ENCODE data around the gene TMEM200A.

The TMEM200A gene

GRCh38 chr6:130425537-130425936, 59.7 kb downstream of the TMEM200A start:
- TF ChIP-seq CTCF (IDR thresholded peaks at IDR 0.05) = no peak
- Histone ChIP-seq H3K4me3 (no peak overlapping the region), H3K4me1 (no peaks in the 10 kb centered on the region), H3K27ac (no peak overlapping the region), H3K9me3 (no peaks in the 10 kb centered on the region), H3K27me3 (no peaks in the 10 kb centered on the region), H3K36me3 (no peaks in the 10 kb centered on the region)
- no peak for DNase-seq
- intact Hi-C loops (cut with DNase I; ENCODE audit: low total_unique reads) = no loop called here

DNA sequence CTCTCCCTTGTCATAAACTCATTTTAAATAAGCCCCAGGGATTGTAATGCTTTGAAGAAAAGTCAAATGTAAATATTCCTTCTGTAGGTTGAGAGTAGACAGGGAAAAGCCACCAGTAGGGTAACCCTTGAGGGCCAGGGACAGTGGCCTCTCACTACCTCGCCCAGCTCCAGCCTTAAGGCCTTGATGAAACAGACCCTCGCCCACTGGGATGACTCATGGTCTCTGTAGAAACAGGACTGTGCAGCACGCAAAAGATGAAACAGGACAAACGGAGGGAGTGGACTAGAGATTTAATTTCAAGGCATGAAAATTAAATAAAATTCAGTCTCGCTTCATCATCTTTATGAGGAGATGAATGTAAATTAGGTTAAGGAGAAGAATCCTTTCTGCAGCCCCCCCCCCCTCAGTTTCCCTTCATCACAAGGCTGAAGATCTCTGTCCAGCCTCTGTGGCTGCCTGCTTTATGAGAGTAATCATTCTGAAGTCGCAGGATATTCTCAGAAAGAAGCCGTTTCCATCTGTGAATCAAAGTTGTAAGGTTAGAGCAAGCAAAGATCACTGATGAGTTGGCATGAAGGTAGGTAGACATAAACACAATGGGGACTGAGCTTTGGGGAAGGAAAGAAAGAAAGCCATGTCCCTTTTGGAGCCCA, 60.4 kb downstream of the TMEM200A start:
- H3K27ac ChIP-seq = no peak overlapping the region
- intact Hi-C loops (cut with DNase I; ENCODE audit: low total_unique reads) = no loop called here
- H3K4me3 ChIP-seq = no peak overlapping the region
- H3K27me3 ChIP-seq = no peaks in the 10 kb centered on the region
- no peaks in the 10 kb centered on the region for H3K36me3 ChIP-seq
- DNase-seq = no peak
- no peaks in the 10 kb centered on the region for H3K4me1 ChIP-seq
- H3K9me3 ChIP-seq = no peaks in the 10 kb centered on the region
- no peak for TF ChIP-seq CTCF (IDR thresholded peaks at IDR 0.05)

GRCh38 chr6:130431346-130431852, 65.6 kb downstream of the TMEM200A start:
- H3K36me3 ChIP-seq = no peaks in the 10 kb centered on the region
- H3K27me3 ChIP-seq = no peaks in the 10 kb centered on the region
- DNase-seq = no peak
- H3K9me3 ChIP-seq = no peaks in the 10 kb centered on the region
- TF ChIP-seq CTCF (IDR thresholded peaks at IDR 0.05) = no peak
- no peak overlapping the region for H3K27ac ChIP-seq
- no peak overlapping the region for H3K4me3 ChIP-seq
- intact Hi-C loops (cut with DNase I; ENCODE audit: low total_unique reads) = no loop called here
- H3K4me1 ChIP-seq = no peaks in the 10 kb centered on the region

GRCh38 chr6:130432838-130433237, 67.0 kb downstream of the TMEM200A start:
- H3K36me3 ChIP-seq = no peaks in the 10 kb centered on the region
- no peak overlapping the region for H3K4me3 ChIP-seq
- no peaks in the 10 kb centered on the region for H3K9me3 ChIP-seq
- intact Hi-C loops (cut with DNase I; ENCODE audit: low total_unique reads) = no loop called here
- no peaks in the 10 kb centered on the region for H3K27me3 ChIP-seq
- TF ChIP-seq CTCF (IDR thresholded peaks at IDR 0.05) = no peak
- DNase-seq = no peak
- H3K4me1 ChIP-seq = no peaks in the 10 kb centered on the region
- H3K27ac ChIP-seq = no peak overlapping the region

DNA sequence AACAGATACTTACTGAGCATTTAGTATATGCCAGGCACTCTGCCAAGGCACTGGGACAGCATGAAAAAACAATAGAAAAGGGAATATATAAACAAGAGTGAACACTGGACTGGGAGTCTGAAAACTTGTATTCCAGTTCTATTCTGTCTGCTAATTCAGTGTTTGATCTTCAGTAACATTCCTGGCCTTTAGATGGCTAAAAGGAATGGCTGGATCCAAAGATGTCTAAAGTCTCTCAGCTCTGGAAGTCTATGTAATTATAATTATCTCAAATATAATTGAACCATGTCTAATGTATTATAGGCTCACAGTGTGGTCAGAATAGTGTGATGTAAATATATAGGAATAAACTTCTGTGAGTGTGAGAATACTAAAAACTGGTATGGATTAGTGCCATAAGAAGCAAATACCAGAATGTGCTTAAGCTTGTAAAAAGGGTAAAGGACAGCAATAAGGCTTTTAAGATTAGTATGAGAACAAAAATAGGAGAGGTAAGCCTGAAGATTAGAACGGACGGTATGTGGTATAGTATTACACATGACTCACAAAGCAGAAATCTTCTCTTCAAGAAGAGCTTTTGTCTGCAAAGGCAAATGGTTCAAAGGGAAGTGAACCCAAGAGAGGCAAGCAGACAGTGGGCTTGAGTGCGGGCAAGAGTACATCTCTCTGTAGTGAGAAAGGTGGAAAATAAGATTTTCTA, 68.5 kb downstream of the TMEM200A start:
- no peaks in the 10 kb centered on the region for H3K36me3 ChIP-seq
- H3K27me3 ChIP-seq = no peaks in the 10 kb centered on the region
- no peak for TF ChIP-seq CTCF (IDR thresholded peaks at IDR 0.05)
- H3K9me3 ChIP-seq = no peaks in the 10 kb centered on the region
- DNase-seq = no peak
- H3K4me1 ChIP-seq = no peaks in the 10 kb centered on the region
- no peak overlapping the region for H3K4me3 ChIP-seq
- H3K27ac ChIP-seq = no peak overlapping the region
- intact Hi-C loops (cut with DNase I; ENCODE audit: low total_unique reads) = no loop called here
